ENCODE data around the gene CNP.
"Not testable (repeated sequence)": the region's sequence is repeated elsewhere in the genome, so short reads cannot be mapped to it uniquely, and the experiment has no call there.

CNP gene

DNA sequence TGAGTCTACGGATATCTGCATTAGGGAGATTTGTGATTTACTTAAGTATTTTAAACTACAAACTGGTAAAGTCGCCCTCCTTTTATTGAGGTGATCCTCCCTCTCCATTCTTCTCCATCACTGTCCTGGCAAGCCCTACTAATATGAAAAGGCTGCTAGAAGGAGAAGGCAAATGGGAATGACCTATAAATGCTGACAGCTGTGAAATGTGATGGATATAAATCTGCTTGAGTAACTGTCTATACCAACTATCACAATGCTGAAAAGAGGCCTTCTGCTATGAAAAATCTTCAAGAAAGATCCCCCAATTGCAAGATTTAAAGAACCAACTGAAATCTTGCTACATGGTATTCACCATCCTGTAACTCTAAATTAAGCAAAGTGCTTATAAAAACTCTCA, 35.1 kb downstream of the CNP start:
- no peaks in the 10 kb centered on the region for H3K9me3 Mint-ChIP-seq
- H3K27ac Mint-ChIP-seq = no peak overlapping the region
- H3K36me3 Mint-ChIP-seq (ENCODE audit: low read depth) = peaks cover 46% of the 10 kb centered on the region
- no peaks in the 10 kb centered on the region for H3K4me1 Mint-ChIP-seq
- TF ChIP-seq, protein P1, sequence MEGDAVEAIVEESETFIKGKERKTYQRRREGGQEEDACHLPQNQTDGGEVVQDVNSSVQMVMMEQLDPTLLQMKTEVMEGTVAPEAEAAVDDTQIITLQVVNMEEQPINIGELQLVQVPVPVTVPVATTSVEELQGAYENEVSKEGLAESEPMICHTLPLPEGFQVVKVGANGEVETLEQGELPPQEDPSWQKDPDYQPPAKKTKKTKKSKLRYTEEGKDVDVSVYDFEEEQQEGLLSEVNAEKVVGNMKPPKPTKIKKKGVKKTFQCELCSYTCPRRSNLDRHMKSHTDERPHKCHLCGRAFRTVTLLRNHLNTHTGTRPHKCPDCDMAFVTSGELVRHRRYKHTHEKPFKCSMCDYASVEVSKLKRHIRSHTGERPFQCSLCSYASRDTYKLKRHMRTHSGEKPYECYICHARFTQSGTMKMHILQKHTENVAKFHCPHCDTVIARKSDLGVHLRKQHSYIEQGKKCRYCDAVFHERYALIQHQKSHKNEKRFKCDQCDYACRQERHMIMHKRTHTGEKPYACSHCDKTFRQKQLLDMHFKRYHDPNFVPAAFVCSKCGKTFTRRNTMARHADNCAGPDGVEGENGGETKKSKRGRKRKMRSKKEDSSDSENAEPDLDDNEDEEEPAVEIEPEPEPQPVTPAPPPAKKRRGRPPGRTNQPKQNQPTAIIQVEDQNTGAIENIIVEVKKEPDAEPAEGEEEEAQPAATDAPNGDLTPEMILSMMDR (IDR thresholded peaks at IDR 0.05; ENCODE audit: unreplicated experiment in 3 of 3) = no peak
- H3K4me3 Mint-ChIP-seq = no peak overlapping the region
- H3K27me3 Mint-ChIP-seq (ENCODE audit: low read depth) = no peaks in the 10 kb centered on the region

DNA sequence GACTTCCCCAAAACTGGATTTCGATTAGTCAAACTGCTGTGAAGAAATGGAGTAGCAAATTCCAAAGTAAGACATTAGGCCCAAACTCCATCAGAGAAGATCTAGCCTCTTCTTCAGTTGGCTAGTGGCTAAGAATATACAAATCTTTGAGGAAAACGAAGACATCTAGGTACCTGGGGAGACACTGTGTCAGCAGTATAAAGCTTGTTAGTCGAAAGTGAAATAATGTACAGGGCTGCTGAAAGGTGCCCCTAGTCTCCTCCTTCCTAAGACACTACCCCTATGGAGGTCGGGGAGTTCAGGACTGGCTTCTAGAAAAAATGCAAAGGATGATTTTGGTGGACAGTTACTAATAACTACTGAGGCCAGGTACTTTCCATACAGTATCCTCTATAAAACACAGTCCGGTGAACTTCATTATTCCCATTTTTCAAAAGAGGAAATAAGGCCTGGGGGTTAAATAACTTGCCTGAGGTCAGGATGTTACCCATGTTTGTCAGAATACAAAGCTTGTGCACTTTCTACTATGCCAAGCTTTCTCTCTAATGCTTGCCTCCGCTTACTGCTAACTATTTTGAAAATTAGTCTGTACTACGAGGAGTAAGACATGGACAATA, 35.7 kb downstream of the CNP start:
- TF ChIP-seq, protein P1 (IDR thresholded peaks at IDR 0.05; ENCODE audit: unreplicated experiment in 3 of 3) = no peak
- Mint-ChIP-seq H3K4me3 (no peak overlapping the region), H3K9me3 (no peaks in the 10 kb centered on the region), H3K27me3 (ENCODE audit: low read depth) (no peaks in the 10 kb centered on the region), H3K27ac (peak overlapping the region; percentile 32 to 65 (median 38)), H3K4me1 (no peaks in the 10 kb centered on the region), H3K36me3 (ENCODE audit: low read depth) (peaks cover 45% of the 10 kb centered on the region)

DNA sequence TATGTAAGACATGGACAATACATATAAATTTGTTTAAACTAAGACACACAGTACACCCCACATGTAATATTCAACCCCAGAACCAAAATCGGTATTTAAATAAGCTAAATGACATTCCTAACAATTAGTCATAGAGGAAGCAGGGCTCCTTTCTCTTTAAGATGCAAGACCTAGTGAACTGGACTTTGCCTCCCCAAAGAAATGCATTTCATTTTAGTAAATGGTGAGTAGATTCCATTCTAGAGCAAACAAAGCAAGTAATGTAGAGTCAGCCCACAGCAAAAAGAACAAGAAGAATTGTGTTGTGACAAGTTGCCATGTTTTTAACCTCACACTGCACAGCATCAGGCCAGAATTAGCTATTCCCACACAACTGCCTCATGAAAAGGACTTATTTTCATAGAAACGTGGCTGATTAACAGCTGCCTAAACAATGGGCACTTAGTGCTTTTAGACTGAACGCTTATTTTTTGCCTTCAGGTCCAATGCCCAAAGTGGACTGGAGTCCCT, 36.3 kb downstream of the CNP start:
- peaks cover 41% of the 10 kb centered on the region for H3K36me3 Mint-ChIP-seq (ENCODE audit: low read depth)
- peak overlapping the region; percentile 32 to 65 (median 38) for H3K27ac Mint-ChIP-seq
- no peaks in the 10 kb centered on the region for H3K9me3 Mint-ChIP-seq
- H3K27me3 Mint-ChIP-seq (ENCODE audit: low read depth) = no peaks in the 10 kb centered on the region
- TF ChIP-seq, protein P1 (IDR thresholded peaks at IDR 0.05; ENCODE audit: unreplicated experiment in 3 of 3) = no peak
- no peaks in the 10 kb centered on the region for H3K4me1 Mint-ChIP-seq
- no peak overlapping the region for H3K4me3 Mint-ChIP-seq

DNA sequence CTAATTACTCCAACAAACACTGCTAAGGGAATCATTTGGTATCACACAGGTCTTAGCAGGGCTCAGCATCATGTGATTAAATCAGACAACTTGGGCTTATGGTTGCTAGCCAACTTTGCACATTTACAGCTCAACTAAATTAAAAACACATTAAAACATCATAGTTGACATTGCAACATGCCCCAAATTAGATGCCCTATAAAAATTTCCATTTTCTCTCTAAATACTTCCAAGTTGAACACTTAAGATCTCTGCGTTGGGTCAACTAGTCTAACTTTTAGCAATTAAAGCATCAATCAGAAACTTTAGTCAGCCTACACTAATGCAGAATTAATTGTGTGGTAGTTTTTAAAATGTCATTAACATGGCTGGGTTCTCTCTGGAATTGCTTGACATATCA, 38.6 kb downstream of the CNP start:
- Mint-ChIP-seq H3K4me1 (peaks cover 7% of the 10 kb centered on the region), H3K4me3 (no peak overlapping the region), H3K27ac (peak overlapping the region in 1 of 3 experiments; percentile 35), H3K9me3 (no peaks in the 10 kb centered on the region), H3K27me3 (ENCODE audit: low read depth) (no peaks in the 10 kb centered on the region), H3K36me3 (ENCODE audit: low read depth) (peaks cover 39% of the 10 kb centered on the region)
- TF ChIP-seq, protein P1 (IDR thresholded peaks at IDR 0.05; ENCODE audit: unreplicated experiment in 3 of 3) = no peak

DNA sequence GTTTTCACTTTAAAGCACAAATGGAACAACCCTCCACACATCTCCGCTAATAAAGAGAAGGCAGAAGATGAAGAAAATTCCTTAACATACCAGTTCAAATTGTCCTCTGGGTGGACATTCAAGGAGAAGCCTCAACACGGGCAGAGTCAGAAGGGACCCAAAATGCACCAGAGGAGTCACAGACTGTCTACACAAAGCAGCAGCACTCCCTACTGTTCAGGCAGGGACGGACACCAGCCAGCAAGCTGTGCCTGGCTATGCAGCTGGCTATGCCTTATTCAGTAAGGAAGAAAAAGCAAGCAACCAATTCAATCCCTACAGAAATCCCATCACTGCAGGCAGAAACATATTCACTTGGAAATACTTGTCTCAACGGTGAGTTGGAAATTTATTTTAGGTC, 42.6 kb downstream of the CNP start:
- Mint-ChIP-seq H3K27ac (peak overlapping the region in 2 of 3 experiments; percentile 9 to 58), H3K9me3 (no peaks in the 10 kb centered on the region), H3K36me3 (ENCODE audit: low read depth) (peaks cover 21% of the 10 kb centered on the region), H3K4me3 (no peak overlapping the region), H3K4me1 (peaks cover 25% of the 10 kb centered on the region), H3K27me3 (ENCODE audit: low read depth) (no peaks in the 10 kb centered on the region)
- TF ChIP-seq, protein P1 (IDR thresholded peaks at IDR 0.05; ENCODE audit: unreplicated experiment in 3 of 3) = no peak

DNA sequence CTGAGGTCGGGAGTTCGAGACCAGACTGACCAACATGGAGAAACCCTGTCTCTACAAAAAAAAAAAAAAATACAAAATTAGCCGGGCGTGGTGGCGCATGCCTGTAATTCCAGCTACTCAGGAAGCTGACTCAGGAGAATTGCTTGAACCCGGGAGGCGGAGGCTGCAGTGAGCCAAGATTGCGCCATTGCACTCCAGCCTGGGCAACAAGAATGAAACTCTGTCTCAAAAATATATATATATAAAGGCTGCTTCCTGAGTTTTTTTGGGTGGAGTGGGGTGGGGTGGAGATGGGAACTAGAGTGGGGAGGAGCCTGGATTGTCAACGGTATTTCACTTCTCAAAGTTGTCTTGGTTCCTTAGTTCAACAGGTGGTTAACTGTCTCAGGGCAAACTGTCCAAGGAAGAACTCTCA, 43.7 kb downstream of the CNP start:
- H3K4me3 Mint-ChIP-seq; H3K27ac Mint-ChIP-seq; H3K27me3 Mint-ChIP-seq (ENCODE audit: low read depth); H3K9me3 Mint-ChIP-seq: not testable (repeated sequence)
- Mint-ChIP-seq H3K4me1 (peaks cover 25% of the 10 kb centered on the region), H3K36me3 (ENCODE audit: low read depth) (peaks cover 21% of the 10 kb centered on the region)
